ENCODE measurements around the gene MITF. TPM values are rescaled to one million over a fixed set of nuclear protein-coding genes. Genes with fewer than 3 reads are reported as not detected.

MITF gene
- total RNA-seq, 4 donors from 2014 or later: 2.1 to 9.1 (median 4.7) TPM

DNA sequence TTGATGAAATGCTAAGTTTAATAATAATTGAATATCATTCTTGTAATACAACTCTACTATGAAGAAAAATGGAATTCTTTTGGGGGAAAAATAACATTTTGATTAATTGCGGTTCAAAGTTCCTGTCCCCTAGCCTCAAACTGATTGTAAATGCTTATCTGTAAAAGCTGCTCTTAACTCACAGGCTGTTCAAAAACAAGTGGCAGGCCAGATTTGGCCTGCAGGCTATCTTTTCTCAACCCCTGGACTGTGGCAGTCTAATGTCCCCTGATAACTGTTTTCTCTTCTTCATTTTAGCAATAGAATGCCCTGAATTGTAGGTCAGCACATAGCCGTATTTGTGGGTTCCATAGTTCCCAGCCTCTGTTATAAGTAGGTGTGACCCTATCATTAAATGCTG, 236.8 kb downstream of the MITF start:
- no peaks in the 10 kb centered on the region for H3K36me3 ChIP-seq
- DNase-seq: no peak
- no peak for TF ChIP-seq POLR2A (IDR thresholded peaks at IDR 0.05)
- TF ChIP-seq, protein P1, sequence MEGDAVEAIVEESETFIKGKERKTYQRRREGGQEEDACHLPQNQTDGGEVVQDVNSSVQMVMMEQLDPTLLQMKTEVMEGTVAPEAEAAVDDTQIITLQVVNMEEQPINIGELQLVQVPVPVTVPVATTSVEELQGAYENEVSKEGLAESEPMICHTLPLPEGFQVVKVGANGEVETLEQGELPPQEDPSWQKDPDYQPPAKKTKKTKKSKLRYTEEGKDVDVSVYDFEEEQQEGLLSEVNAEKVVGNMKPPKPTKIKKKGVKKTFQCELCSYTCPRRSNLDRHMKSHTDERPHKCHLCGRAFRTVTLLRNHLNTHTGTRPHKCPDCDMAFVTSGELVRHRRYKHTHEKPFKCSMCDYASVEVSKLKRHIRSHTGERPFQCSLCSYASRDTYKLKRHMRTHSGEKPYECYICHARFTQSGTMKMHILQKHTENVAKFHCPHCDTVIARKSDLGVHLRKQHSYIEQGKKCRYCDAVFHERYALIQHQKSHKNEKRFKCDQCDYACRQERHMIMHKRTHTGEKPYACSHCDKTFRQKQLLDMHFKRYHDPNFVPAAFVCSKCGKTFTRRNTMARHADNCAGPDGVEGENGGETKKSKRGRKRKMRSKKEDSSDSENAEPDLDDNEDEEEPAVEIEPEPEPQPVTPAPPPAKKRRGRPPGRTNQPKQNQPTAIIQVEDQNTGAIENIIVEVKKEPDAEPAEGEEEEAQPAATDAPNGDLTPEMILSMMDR (IDR thresholded peaks at IDR 0.05): no peak
- no peak overlapping the region for H3K4me3 ChIP-seq
- H3K27ac ChIP-seq: no peak overlapping the region
- no peaks in the 10 kb centered on the region for H3K27me3 ChIP-seq
- peaks cover 0 to 4% (median 0%) of the 10 kb centered on the region in 4 donors for H3K9me3 ChIP-seq
- no peaks in the 10 kb centered on the region for H3K4me1 ChIP-seq

DNA sequence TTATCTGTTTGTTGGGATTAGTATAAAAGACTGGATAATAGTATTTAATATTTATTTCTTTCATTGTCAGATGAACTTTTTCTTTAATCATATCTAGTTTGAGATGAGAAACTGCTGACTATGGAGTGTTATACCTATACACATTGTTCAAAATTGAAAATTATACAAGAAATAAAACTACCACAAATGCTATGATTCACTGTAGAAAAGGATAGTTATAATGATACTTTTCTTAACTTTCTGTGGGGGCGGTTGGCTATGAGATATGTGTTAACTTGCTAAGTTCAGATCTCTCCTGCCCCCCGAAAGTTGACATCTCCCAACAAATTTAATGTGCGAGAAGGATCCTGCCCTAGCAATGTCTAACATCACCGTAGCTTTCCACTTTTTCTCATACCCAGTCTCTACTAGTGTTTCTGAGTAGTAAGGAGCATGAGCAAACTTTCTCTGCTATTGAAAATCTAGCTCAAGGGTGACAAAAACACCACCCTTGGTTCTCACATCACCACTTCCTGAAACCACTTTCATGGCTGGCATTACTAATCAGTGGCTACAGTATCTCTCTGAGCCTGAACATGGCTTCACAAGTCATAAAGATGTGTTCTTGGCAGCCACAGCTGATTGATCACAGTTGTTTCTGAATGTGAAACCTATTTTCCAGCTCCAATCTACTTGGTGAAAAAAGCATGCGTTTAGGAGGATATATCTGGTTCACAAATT, 244.4 kb downstream of the MITF start:
- Histone ChIP-seq H3K27me3 (no peaks in the 10 kb centered on the region), H3K27ac (no peak overlapping the region), H3K4me3 (no peak overlapping the region), H3K36me3 (no peaks in the 10 kb centered on the region), H3K9me3 (no peaks in the 10 kb centered on the region), H3K4me1 (no peaks in the 10 kb centered on the region)
- no peak for DNase-seq
- TF ChIP-seq POLR2A (IDR thresholded peaks at IDR 0.05): no peak
- TF ChIP-seq, protein P1 (IDR thresholded peaks at IDR 0.05): no peak

GRCh38 chr3:69985266-69985665, 246.0 kb downstream of the MITF start:
- H3K4me1 ChIP-seq: no peaks in the 10 kb centered on the region
- TF ChIP-seq, protein P1 (IDR thresholded peaks at IDR 0.05): no peak
- no peak for TF ChIP-seq POLR2A (IDR thresholded peaks at IDR 0.05)
- H3K36me3 ChIP-seq: no peaks in the 10 kb centered on the region
- H3K4me3 ChIP-seq: no peak overlapping the region
- H3K27ac ChIP-seq: no peak overlapping the region
- H3K27me3 ChIP-seq: no peaks in the 10 kb centered on the region
- no peak for DNase-seq
- no peaks in the 10 kb centered on the region for H3K9me3 ChIP-seq

DNA sequence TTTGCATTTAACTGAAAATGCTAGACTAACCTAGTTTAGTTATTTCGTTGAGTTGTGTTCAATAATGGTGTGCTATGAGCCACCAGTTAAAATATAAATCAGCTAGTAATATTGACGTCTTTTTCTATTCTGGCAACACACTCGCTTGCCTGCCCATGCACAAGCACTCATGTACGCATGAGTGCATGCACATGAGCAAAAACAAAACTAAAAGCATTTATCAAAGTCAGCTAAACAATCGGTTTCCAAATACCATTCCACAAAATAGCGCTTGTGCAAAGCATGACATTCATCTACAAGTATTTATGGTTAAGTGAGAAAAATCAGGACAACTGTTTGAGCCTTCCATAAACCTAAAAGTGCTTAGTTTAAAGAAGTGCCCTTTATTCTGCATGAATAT, 247.2 kb downstream of the MITF start:
- no peak for DNase-seq
- TF ChIP-seq, protein P1 (IDR thresholded peaks at IDR 0.05): no peak
- TF ChIP-seq POLR2A (IDR thresholded peaks at IDR 0.05): no peak
- H3K27ac ChIP-seq: no peak overlapping the region
- no peaks in the 10 kb centered on the region for H3K36me3 ChIP-seq
- H3K9me3 ChIP-seq: no peaks in the 10 kb centered on the region
- no peaks in the 10 kb centered on the region for H3K27me3 ChIP-seq
- H3K4me3 ChIP-seq: no peak overlapping the region
- H3K4me1 ChIP-seq: no peaks in the 10 kb centered on the region

DNA sequence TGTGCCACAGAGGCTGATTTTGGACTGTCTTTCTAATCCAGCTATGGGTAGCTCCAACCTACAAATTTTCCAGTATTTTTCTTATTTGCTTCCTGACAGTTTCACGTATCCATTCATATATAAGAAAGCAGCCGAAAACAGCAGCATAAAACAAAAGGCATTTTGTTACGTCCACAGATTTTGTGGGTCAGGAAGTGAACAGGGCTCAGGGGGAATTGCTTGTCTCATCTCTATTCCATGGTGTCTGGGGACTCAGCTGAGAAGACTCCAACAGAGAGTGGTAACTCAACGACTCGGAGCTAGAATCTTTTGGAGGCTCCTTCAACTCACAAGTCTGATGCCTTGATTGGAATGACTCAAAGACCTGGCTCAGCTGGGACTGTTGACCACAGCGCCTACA, 248.6 kb downstream of the MITF start:
- Histone ChIP-seq H3K27me3 (no peaks in the 10 kb centered on the region), H3K4me3 (no peak overlapping the region), H3K27ac (no peak overlapping the region), H3K4me1 (no peaks in the 10 kb centered on the region), H3K9me3 (no peaks in the 10 kb centered on the region), H3K36me3 (no peaks in the 10 kb centered on the region)
- TF ChIP-seq POLR2A (IDR thresholded peaks at IDR 0.05): no peak
- TF ChIP-seq, protein P1 (IDR thresholded peaks at IDR 0.05): no peak
- DNase-seq: no peak
